Endothelial cell (in vitro differentiated cells): ENCODE results near the gene PRPSAP1. TPM values are rescaled to one million over a fixed set of nuclear protein-coding genes. Genes with fewer than 3 reads are reported as not detected.

Experiments used
- DNase-seq: peaks from one replicate; pipeline ENCODE4 v3.0.0; 2021; ENCODE audit warnings: low spot score
- H3K27ac Mint-ChIP-seq: one replicate; pipeline ENCODE4 v1.8.0; 2021; ENCODE audit warnings: mixed read lengths, inconsistent platforms; ENCODE audit not compliant: unreplicated experiment
- H3K27me3 Mint-ChIP-seq: one replicate; pipeline ENCODE4 v1.8.0; 2021; ENCODE audit warnings: mild to moderate bottlenecking, moderate library complexity, mixed read lengths, inconsistent platforms; ENCODE audit not compliant: unreplicated experiment
- H3K36me3 Mint-ChIP-seq: one replicate; pipeline ENCODE4 v1.8.0; 2021; ENCODE audit warnings: mild to moderate bottlenecking, low read depth, mixed read lengths, inconsistent platforms; ENCODE audit not compliant: unreplicated experiment
- H3K4me1 Mint-ChIP-seq: one replicate; pipeline ENCODE4 v1.8.0; 2021; ENCODE audit warnings: mild to moderate bottlenecking, mixed read lengths, inconsistent platforms; ENCODE audit not compliant: unreplicated experiment
- H3K4me3 Mint-ChIP-seq: one replicate; pipeline ENCODE4 v1.8.0; 2021; ENCODE audit warnings: mild to moderate bottlenecking, mixed read lengths, inconsistent platforms; ENCODE audit not compliant: unreplicated experiment
- H3K9me3 Mint-ChIP-seq: one replicate; pipeline ENCODE4 v1.8.0; 2021; ENCODE audit warnings: mixed read lengths, inconsistent platforms; ENCODE audit not compliant: unreplicated experiment
- total RNA-seq: library from RNA; stranded (reverse); fragmentation: NEBNext Ultra II Directional; extraction: Animal tissue kit (Norgen Biotek cat#: 25700); gene quantifications from one replicate; pipeline ENCODE4 v1.2.1, GENCODE V29; 2021; ENCODE audit not compliant: unreplicated experiment
- TF ChIP-seq, protein P1 (sequence below): fragments of 200-600 bp; sonication (generic); IDR thresholded peaks from one replicate; pipeline ENCODE4 v1.5.0; 2021; ENCODE audit warnings: antibody characterized with exemption; ENCODE audit not compliant: unreplicated experiment

Gene PRPSAP1
- total RNA-seq, 1 donor from 2014 or later = 136 TPM

DNA sequence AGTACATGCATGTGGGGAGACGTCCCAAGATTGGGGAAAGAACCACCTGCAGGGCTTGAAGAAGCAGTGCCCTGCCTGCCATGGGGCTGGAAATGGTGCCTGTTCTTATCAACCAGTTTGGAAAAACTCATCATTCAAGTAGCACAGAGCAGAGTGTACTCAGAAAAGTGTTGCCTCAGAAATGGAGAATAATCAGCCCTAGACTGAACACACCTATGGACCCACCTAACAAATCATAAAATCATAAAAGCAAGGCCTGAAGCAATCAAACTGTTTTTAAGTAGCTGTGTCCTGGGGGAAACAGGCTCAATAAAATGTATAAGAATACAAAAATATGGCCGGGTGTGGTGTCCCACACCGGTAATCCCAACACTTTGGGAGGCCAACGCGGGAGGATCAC is 56.8 kb downstream of the PRPSAP1 start:
- H3K4me1 Mint-ChIP-seq = peaks cover 3% of the 10 kb centered on the region
- H3K27ac Mint-ChIP-seq = no peak overlapping the region
- H3K9me3 Mint-ChIP-seq = no peaks in the 10 kb centered on the region
- TF ChIP-seq, protein P1, sequence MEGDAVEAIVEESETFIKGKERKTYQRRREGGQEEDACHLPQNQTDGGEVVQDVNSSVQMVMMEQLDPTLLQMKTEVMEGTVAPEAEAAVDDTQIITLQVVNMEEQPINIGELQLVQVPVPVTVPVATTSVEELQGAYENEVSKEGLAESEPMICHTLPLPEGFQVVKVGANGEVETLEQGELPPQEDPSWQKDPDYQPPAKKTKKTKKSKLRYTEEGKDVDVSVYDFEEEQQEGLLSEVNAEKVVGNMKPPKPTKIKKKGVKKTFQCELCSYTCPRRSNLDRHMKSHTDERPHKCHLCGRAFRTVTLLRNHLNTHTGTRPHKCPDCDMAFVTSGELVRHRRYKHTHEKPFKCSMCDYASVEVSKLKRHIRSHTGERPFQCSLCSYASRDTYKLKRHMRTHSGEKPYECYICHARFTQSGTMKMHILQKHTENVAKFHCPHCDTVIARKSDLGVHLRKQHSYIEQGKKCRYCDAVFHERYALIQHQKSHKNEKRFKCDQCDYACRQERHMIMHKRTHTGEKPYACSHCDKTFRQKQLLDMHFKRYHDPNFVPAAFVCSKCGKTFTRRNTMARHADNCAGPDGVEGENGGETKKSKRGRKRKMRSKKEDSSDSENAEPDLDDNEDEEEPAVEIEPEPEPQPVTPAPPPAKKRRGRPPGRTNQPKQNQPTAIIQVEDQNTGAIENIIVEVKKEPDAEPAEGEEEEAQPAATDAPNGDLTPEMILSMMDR = no peak
- H3K4me3 Mint-ChIP-seq = no peak overlapping the region
- peaks cover 19% of the 10 kb centered on the region for H3K36me3 Mint-ChIP-seq
- H3K27me3 Mint-ChIP-seq = peaks cover 5% of the 10 kb centered on the region
- no peak for DNase-seq

DNA sequence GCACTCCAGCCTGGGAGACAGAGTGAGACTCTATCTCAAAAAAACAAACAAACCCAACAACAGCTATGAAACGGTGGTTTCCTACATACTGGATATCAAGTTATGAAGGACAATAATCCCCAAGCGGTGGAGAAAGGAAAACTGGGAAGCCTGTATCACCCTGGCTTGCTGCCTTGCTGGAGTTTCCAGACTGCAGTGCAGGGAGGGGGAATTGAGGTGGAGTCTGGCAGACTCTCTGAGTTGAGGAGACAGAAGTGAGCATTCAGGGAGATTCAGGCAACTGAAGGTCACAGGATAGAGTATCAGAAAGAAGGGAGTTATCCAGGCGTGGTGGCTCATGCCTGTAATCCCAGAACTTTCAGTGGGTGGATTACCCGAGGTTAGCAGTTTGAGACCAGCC is 57.5 kb downstream of the PRPSAP1 start:
- Mint-ChIP-seq H3K4me3 (no peak overlapping the region), H3K4me1 (peaks cover 3% of the 10 kb centered on the region), H3K27me3 (peaks cover 5% of the 10 kb centered on the region), H3K27ac (no peak overlapping the region), H3K9me3 (no peaks in the 10 kb centered on the region), H3K36me3 (peaks cover 24% of the 10 kb centered on the region)
- TF ChIP-seq, protein P1 = no peak
- DNase-seq = no peak

DNA sequence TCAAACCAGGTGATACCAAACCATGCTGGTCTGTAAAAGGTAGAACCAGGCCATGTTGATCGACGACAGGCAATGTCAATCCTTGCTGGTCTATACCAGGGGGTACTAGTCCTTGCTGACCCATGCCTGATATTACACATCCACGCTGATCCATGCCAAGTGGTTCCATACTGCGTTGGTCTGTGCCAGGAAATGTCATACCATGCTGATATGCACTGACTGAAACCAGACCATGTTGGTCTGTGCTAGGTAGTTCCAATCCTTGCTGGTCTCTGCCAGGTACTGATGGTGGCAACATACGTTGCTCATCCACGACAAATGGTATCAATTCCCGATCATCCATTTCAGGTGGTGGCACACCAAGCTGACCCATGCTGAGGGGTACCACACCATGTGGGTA is 60.6 kb downstream of the PRPSAP1 start:
- Mint-ChIP-seq H3K9me3 (no peaks in the 10 kb centered on the region), H3K4me1 (peaks cover 3% of the 10 kb centered on the region), H3K27ac (no peak overlapping the region), H3K4me3 (no peak overlapping the region), H3K27me3 (peaks cover 7% of the 10 kb centered on the region), H3K36me3 (peaks cover 27% of the 10 kb centered on the region)
- TF ChIP-seq, protein P1 = no peak
- DNase-seq = no peak

DNA sequence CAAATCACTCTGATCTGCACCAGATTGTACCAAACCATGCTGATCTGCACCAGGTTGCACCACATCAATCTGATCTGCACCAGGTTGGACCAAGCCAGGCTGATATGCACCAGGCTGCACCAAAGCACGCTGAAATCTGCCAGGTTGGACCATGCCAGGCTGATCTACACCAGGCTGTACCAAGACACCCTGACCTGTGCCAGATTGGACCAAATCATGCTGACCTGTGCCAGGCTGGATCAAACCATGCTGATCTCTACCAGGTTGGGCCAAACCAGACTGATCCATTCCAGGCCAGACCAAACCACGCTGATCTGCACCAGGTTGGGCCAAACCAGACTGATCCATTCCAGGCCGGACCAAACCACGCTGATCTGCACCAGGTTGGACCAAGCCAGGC is 61.1 kb downstream of the PRPSAP1 start:
- peak overlapping the region; percentile 59 for H3K4me3 Mint-ChIP-seq
- no peak for DNase-seq
- H3K36me3 Mint-ChIP-seq = peaks cover 27% of the 10 kb centered on the region
- H3K27me3 Mint-ChIP-seq = peaks cover 7% of the 10 kb centered on the region
- H3K4me1 Mint-ChIP-seq = peaks cover 3% of the 10 kb centered on the region
- TF ChIP-seq, protein P1 = no peak
- H3K27ac Mint-ChIP-seq = no peak overlapping the region
- H3K9me3 Mint-ChIP-seq = no peaks in the 10 kb centered on the region

DNA sequence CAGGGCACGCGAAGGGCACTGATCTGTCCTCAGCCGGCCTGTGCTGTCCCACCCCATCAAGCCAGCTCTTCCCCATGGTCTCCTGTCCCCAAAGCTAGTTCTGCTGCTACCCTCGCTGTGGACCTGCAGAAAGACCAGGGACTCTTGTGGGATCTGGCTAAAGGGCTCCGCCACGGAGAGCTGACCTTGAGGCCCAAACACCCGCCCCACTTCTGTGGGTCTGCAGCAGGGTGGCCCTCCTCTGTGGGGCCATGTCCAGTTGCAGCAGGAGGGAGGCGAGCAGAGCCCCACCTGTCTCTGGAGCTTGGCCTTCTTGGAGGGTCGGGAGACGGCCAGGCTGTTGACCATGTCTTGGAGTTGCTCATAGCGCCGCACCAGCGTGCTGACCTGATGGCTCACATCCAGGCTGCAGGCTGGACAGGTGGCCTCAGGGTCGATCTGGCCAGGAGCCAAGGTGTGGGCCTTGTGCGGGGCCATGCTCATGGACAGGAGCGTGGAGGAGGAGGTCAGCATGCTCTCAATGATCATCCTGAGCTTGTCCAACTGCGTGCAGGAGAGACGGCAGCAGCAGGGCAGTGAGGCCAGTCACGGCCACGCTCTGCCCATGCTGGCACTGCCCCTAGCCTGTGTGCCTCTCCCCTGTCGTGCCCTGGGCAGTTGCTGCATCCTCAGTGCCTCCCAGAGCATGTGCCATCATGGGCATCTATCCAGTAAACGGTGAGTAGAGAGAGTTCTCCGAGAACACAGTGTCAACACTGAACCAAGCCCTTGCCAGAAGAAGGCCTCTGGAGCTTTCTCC is 71.9 kb downstream of the PRPSAP1 start:
- no peak for DNase-seq
- Mint-ChIP-seq H3K27ac (no peak overlapping the region), H3K36me3 (peaks cover 26% of the 10 kb centered on the region), H3K4me1 (no peaks in the 10 kb centered on the region), H3K9me3 (no peaks in the 10 kb centered on the region), H3K4me3 (no peak overlapping the region), H3K27me3 (peaks cover 12% of the 10 kb centered on the region)
- TF ChIP-seq, protein P1 = no peak
